ENCODE data around the gene TMEM132E. TPM values are rescaled to one million over a fixed set of nuclear protein-coding genes. Genes with fewer than 3 reads are reported as not detected.

TMEM132E gene
- total RNA-seq, 2 experiments from 2014 or later, result not detected

GRCh38 chr17:34582901-34583245 is 3.5 kb downstream of the TMEM132E start:
- ATAC-seq (no peak), DNase-seq (no peak)
- intact Hi-C loops (cut with DNase I, micrococcal nuclease), result no loop called here
- H3K4me1 Mint-ChIP-seq, result peaks cover 10% of the 10 kb centered on the region
- peaks cover 56% of the 10 kb centered on the region for H3K27me3 Mint-ChIP-seq
- no peaks in the 10 kb centered on the region for H3K36me3 Mint-ChIP-seq (ENCODE audit: low read depth)
- ChIA-PET POLR2A (no interaction called here), CTCF (no interaction called here)
- H3K4me3 Mint-ChIP-seq, result no peak overlapping the region
- H3K27ac Mint-ChIP-seq, result no peak overlapping the region
- H3K9me3 Mint-ChIP-seq (ENCODE audit: low read depth), result no peaks in the 10 kb centered on the region

GRCh38 chr17:34584805-34585416 is 5.5 kb downstream of the TMEM132E start:
- peak; percentile 36 for ATAC-seq
- Mint-ChIP-seq H3K27me3 (peaks cover 45% of the 10 kb centered on the region), H3K4me3 (no peak overlapping the region), H3K4me1 (peaks cover 4% of the 10 kb centered on the region), H3K27ac (no peak overlapping the region), H3K36me3 (ENCODE audit: low read depth) (no peaks in the 10 kb centered on the region), H3K9me3 (ENCODE audit: low read depth) (no peaks in the 10 kb centered on the region)
- no peak for DNase-seq
- POLR2A ChIA-PET, result no interaction called here
- intact Hi-C loops (cut with DNase I, micrococcal nuclease), result loop anchor here in 1 of 2 experiments (1.0 kb wide), 1 partner anchor 53 kb away; no protein-coding TSS in a partner anchor
- CTCF ChIA-PET, result interaction anchor here (0.8 kb wide), 1 partner anchor 252 kb away, joined by 3 read pairs; no protein-coding TSS in a partner anchor

GRCh38 chr17:34586346-34586846 is 7.0 kb downstream of the TMEM132E start:
- DNase-seq (no peak), ATAC-seq (no peak)
- Mint-ChIP-seq H3K4me1 (no peaks in the 10 kb centered on the region), H3K9me3 (ENCODE audit: low read depth) (no peaks in the 10 kb centered on the region), H3K27ac (no peak overlapping the region), H3K4me3 (no peak overlapping the region), H3K27me3 (peaks cover 50% of the 10 kb centered on the region), H3K36me3 (ENCODE audit: low read depth) (no peaks in the 10 kb centered on the region)
- intact Hi-C loops (cut with DNase I, micrococcal nuclease), result no loop called here
- POLR2A ChIA-PET, result no interaction called here
- CTCF ChIA-PET, result no interaction called here

GRCh38 chr17:34588266-34588665 is 8.9 kb downstream of the TMEM132E start:
- H3K4me3 Mint-ChIP-seq, result no peak overlapping the region
- intact Hi-C loops (cut with DNase I, micrococcal nuclease), result no loop called here
- ATAC-seq (no peak), DNase-seq (no peak)
- POLR2A ChIA-PET, result no interaction called here
- CTCF ChIA-PET, result no interaction called here
- no peak overlapping the region for H3K27ac Mint-ChIP-seq
- no peaks in the 10 kb centered on the region for H3K9me3 Mint-ChIP-seq (ENCODE audit: low read depth)
- H3K4me1 Mint-ChIP-seq, result no peaks in the 10 kb centered on the region
- H3K36me3 Mint-ChIP-seq (ENCODE audit: low read depth), result no peaks in the 10 kb centered on the region
- peaks cover 40% of the 10 kb centered on the region for H3K27me3 Mint-ChIP-seq

GRCh38 chr17:34589120-34589965 is 10.0 kb downstream of the TMEM132E start:
- no peaks in the 10 kb centered on the region for H3K36me3 Mint-ChIP-seq (ENCODE audit: low read depth)
- intact Hi-C loops (cut with DNase I, micrococcal nuclease), result no loop called here
- ATAC-seq (no peak), DNase-seq (no peak)
- H3K4me3 Mint-ChIP-seq, result no peak overlapping the region
- H3K9me3 Mint-ChIP-seq (ENCODE audit: low read depth), result no peaks in the 10 kb centered on the region
- ChIA-PET POLR2A (no interaction called here), CTCF (interaction anchor here (0.7 kb wide), 1 partner anchor 296 kb away, joined by 3 read pairs; no protein-coding TSS in a partner anchor)
- H3K27ac Mint-ChIP-seq, result no peak overlapping the region
- peaks cover 36% of the 10 kb centered on the region for H3K27me3 Mint-ChIP-seq
- no peaks in the 10 kb centered on the region for H3K4me1 Mint-ChIP-seq

- no peak for ATAC-seq
- Mint-ChIP-seq H3K4me3 (no peak overlapping the region), H3K27ac (no peak overlapping the region), H3K36me3 (ENCODE audit: low read depth) (no peaks in the 10 kb centered on the region), H3K4me1 (no peaks in the 10 kb centered on the region), H3K9me3 (ENCODE audit: low read depth) (no peaks in the 10 kb centered on the region), H3K27me3 (peaks cover 26% of the 10 kb centered on the region)
- CTCF ChIA-PET, result no interaction called here
- intact Hi-C loops (cut with DNase I, micrococcal nuclease), result no loop called here
- DNase-seq, result no peak
- POLR2A ChIA-PET, result no interaction called here
Measured at GRCh38 chr17:34592002-34592401, 12.6 kb downstream of the TMEM132E start.

- no peak overlapping the region for H3K27ac Mint-ChIP-seq
- H3K4me1 Mint-ChIP-seq, result no peaks in the 10 kb centered on the region
- peaks cover 12% of the 10 kb centered on the region for H3K27me3 Mint-ChIP-seq
- intact Hi-C loops (cut with DNase I, micrococcal nuclease), result no loop called here
- ChIA-PET CTCF (interaction anchor here (1.1 kb wide), 1 partner anchor 53 kb away, joined by 3 read pairs; no protein-coding TSS in a partner anchor), POLR2A (no interaction called here)
- no peaks in the 10 kb centered on the region for H3K36me3 Mint-ChIP-seq (ENCODE audit: low read depth)
- ATAC-seq (no peak), DNase-seq (no peak)
- no peaks in the 10 kb centered on the region for H3K9me3 Mint-ChIP-seq (ENCODE audit: low read depth)
- no peak overlapping the region for H3K4me3 Mint-ChIP-seq
Measured at GRCh38 chr17:34596920-34597319, 17.5 kb downstream of the TMEM132E start.

- Mint-ChIP-seq H3K4me1 (no peaks in the 10 kb centered on the region), H3K36me3 (ENCODE audit: low read depth) (no peaks in the 10 kb centered on the region), H3K27ac (no peak overlapping the region), H3K9me3 (ENCODE audit: low read depth) (no peaks in the 10 kb centered on the region), H3K4me3 (no peak overlapping the region), H3K27me3 (peaks cover 9% of the 10 kb centered on the region)
- no peak for DNase-seq
- intact Hi-C loops (cut with DNase I, micrococcal nuclease), result no loop called here
- CTCF ChIA-PET, result no interaction called here
- POLR2A ChIA-PET, result no interaction called here
- ATAC-seq, result no peak
Measured at GRCh38 chr17:34598161-34598776, 18.9 kb downstream of the TMEM132E start.

GRCh38 chr17:34601416-34601815 is 22.0 kb downstream of the TMEM132E start:
- POLR2A ChIA-PET, result no interaction called here
- intact Hi-C loops (cut with DNase I, micrococcal nuclease), result no loop called here

GRCh38 chr17:34603974-34604373 is 24.6 kb downstream of the TMEM132E start:
- Mint-ChIP-seq H3K36me3 (ENCODE audit: low read depth) (no peaks in the 10 kb centered on the region), H3K4me3 (no peak overlapping the region), H3K27ac (no peak overlapping the region), H3K4me1 (no peaks in the 10 kb centered on the region), H3K9me3 (ENCODE audit: low read depth) (no peaks in the 10 kb centered on the region), H3K27me3 (peaks cover 17% of the 10 kb centered on the region)
- CTCF ChIA-PET, result no interaction called here
- ATAC-seq, result no peak
- POLR2A ChIA-PET, result no interaction called here
- intact Hi-C loops (cut with DNase I, micrococcal nuclease), result no loop called here
- no peak for DNase-seq

More at GRCh38 chr17:34601416-34601815, 22.0 kb downstream of the TMEM132E start:
- Mint-ChIP-seq H3K27me3 (peaks cover 5% of the 10 kb centered on the region), H3K9me3 (ENCODE audit: low read depth) (no peaks in the 10 kb centered on the region), H3K4me1 (no peaks in the 10 kb centered on the region), H3K36me3 (ENCODE audit: low read depth) (no peaks in the 10 kb centered on the region), H3K27ac (no peak overlapping the region), H3K4me3 (no peak overlapping the region)
- CTCF ChIA-PET, result no interaction called here
- DNase-seq (no peak), ATAC-seq (no peak)

- intact Hi-C loops (cut with DNase I, micrococcal nuclease), result no loop called here
- H3K4me1 Mint-ChIP-seq, result no peaks in the 10 kb centered on the region
- H3K4me3 Mint-ChIP-seq, result no peak overlapping the region
- ATAC-seq, result no peak
- H3K36me3 Mint-ChIP-seq (ENCODE audit: low read depth), result no peaks in the 10 kb centered on the region
- peaks cover 39% of the 10 kb centered on the region for H3K27me3 Mint-ChIP-seq
- no peak for DNase-seq
- H3K9me3 Mint-ChIP-seq (ENCODE audit: low read depth), result no peaks in the 10 kb centered on the region
- ChIA-PET POLR2A (no interaction called here), CTCF (interaction anchor here (1.2 kb wide), 1 partner anchor 239 kb away, joined by 3 read pairs; no protein-coding TSS in a partner anchor)
- no peak overlapping the region for H3K27ac Mint-ChIP-seq
Measured at GRCh38 chr17:34606763-34607162, 27.4 kb downstream of the TMEM132E start.

GRCh38 chr17:34607917-34608316 is 28.5 kb downstream of the TMEM132E start:
- peaks cover 39% of the 10 kb centered on the region for H3K27me3 Mint-ChIP-seq
- no peaks in the 10 kb centered on the region for H3K4me1 Mint-ChIP-seq
- no peak for ATAC-seq
- no peaks in the 10 kb centered on the region for H3K36me3 Mint-ChIP-seq (ENCODE audit: low read depth)
- intact Hi-C loops (cut with DNase I, micrococcal nuclease), result no loop called here
- POLR2A ChIA-PET, result no interaction called here
- H3K4me3 Mint-ChIP-seq, result no peak overlapping the region
- H3K9me3 Mint-ChIP-seq (ENCODE audit: low read depth), result no peaks in the 10 kb centered on the region
- CTCF ChIA-PET, result interaction anchor here (1.2 kb wide), 1 partner anchor 238 kb away, joined by 3 read pairs; no protein-coding TSS in a partner anchor
- H3K27ac Mint-ChIP-seq, result no peak overlapping the region
- no peak for DNase-seq

All from activated CD4-positive, alpha-beta T cell treated with anti-CD3 and anti-CD28 coated beads for 36 hours (primary cell).